NCI-H526 (cell line): ENCODE data around the gene CAPN2.
"Not testable (repeated sequence)": the region's sequence is repeated elsewhere in the genome, so short reads cannot be mapped to it uniquely, and the experiment has no call there.

Experiments used
- DNase-seq, 2 experiments: peaks; one replicate each; lab custom pipeline; 2025; lab: John Stamatoyannopoulos, UW

CAPN2 gene

DNA sequence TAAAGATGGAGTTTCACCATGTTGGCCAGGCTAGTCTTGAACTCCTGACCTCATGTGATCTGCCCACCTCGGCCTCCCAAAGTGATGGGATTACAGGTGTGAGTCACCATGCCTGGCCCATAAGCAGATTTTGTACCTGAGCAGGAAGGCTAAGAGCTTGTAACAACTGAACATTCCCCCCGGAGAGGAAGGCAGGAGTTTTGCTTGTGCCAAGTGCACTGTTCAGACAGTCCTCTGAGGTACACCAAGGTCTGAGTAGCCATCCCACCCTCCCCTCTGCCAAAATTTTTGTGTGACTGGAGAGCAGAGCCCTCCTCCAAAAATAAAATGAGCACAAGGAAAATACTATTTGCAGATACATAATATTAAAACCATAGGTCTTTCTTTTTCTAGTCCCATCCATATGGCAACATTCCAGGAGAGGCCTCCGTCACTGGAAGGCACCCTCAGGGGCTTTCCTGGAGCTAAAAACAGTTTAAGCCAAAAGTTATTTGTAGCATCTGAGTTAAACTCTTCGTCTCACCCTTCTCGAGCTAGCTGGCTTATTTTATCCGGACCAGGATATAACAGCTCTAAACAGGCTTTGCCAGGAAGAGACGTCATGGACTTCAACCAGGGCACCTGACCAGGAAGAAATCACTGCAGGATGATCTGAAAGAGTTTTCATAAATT lies 27.2 kb downstream of the CAPN2 start:
- DNase-seq, result no peak

DNA sequence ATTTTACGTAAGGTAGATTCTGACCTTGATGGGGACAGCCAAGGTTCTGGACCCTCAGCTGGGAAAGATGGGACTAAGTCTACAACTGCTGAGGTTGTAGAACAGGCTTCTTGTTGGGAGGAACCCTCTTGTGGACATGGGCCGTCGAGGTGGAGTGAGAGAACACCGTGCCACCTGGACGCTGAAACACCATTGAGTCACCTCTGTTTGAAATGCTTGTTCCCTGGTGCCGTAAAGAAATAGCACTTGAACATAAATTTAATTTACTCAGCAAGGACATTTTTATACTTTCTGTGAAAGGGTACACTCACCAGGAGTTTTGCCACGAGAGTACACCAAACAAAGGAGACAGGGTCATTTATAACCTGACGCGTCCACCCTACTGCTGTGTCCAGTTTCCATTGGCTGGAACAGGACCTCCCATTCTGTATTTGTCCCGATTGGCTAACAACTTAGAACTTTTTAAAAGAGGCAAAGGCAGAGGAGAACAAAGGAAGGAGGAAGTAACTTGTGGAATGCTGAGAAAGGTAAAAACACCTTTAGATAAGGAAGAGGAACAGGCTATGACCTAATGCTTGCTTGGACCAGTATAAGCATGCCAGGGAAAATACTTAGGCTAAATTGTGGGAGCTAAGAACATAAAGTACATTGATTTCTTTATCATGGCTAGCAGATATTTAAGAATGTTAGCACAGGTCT lies 27.8 kb downstream of the CAPN2 start:
- DNase-seq, result not testable (repeated sequence)

DNA sequence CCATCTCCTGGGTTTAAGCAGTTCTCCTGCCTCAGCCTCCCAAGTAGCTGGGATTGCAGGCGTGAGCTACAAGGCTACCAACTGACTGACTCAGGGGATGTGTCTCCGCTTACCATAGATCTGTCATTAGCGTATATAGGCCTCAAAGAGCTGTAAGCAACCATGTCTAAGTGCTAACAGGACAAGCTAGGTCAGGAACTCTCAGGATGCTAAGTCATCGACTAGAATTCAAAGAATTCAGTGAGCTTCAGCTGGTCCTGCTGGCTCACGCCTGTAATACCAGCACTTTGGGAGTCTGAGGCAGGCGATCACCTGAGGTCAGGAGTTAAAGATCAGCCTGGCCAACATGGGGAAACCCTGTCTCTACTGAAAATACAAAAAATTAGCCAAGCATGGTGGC lies 29.5 kb downstream of the CAPN2 start:
- no peak for DNase-seq

DNA sequence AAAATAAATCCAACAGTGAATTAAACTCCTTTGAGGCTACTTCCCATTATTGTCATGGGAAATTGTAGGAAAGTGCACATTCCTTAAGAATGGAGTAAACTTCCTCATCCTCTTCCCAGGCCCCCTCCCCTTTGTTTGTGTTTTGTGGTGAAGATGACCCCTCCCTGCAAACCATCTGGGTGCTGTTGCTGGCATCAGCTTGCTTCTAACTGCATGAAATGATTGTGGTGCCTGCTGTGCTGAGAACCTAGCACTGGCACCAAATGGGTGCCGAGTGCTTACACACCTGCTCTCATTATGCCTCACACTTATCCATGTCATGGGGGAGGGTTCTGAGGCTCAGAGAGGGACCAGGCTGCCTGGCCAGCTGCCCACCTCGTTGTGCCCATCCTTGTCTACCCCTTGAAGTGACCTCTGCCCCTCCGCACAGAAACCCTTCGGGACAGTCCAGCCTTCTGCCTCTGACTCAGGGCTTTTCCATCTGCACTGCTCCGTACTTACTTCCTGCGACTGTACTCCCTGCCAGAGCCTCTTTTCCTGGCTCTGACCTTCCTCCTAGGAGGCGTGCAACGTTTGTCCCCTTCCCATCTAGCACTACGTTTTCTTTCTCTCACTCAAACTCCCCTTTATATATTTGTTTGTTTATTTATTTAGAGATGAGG lies 30.6 kb downstream of the CAPN2 start:
- DNase-seq, result no peak

DNA sequence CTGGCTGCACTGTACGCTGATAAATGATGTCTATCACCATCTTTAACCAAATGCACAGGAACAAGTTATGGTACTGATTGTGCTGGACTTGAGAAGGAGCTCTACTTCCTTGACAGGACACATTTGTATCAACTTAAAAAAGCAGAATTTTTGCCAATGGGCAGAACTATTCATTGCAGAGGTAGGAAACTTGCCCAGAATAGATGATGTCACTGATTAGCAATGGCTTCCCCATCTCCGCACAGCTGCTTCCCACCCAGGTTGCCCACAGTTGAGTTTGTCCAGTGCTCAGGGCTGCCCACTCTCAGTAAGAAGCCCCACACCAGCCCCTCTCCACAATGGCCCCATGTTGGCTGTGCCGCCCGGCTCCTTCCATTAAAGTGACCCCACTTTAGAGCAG lies 33.4 kb downstream of the CAPN2 start:
- no peak for DNase-seq

DNA sequence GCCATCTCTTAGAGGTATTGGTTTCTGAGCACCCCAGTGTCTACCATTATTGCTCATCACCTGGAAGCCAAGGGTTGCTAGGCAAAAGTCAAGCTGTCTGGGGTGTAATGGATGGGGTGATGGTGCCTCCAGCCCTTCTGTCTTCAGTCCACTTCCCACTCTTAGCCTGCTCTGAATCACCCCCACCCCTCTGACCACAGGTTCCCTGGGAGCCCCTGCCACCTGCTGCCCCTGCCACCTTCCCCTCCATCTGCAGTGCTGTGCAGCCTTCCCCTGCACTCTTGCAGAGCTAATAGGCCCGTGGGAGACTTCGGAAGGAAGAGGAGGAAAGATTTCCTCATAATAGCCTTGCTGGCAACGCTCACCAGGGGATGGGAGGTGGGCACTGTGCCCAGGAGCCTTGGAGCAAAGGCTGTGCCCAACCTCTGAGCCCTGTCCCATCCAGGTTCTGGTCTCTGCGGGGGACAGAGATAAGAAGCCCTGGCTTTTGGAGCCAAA lies 35.5 kb downstream of the CAPN2 start:
- no peak for DNase-seq

DNA sequence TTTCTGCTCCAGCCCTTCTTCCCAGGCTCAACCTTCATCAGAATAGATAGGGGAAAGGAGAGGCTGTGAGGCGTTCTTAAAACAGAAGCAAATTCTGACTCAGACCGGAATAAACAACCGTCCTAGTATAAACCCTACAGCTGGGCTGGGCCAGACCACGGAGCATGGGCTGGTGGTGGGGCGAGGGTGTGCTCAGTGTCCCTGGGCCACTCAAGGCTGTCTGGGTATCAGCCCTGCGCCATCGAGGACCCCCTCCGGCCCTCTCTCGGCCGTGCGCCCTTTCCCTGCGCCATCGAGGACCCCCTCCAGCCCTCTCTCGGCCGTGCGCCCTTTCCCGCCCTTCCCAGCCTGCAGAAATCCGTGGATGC lies 36.0 kb downstream of the CAPN2 start:
- DNase-seq, result no peak

DNA sequence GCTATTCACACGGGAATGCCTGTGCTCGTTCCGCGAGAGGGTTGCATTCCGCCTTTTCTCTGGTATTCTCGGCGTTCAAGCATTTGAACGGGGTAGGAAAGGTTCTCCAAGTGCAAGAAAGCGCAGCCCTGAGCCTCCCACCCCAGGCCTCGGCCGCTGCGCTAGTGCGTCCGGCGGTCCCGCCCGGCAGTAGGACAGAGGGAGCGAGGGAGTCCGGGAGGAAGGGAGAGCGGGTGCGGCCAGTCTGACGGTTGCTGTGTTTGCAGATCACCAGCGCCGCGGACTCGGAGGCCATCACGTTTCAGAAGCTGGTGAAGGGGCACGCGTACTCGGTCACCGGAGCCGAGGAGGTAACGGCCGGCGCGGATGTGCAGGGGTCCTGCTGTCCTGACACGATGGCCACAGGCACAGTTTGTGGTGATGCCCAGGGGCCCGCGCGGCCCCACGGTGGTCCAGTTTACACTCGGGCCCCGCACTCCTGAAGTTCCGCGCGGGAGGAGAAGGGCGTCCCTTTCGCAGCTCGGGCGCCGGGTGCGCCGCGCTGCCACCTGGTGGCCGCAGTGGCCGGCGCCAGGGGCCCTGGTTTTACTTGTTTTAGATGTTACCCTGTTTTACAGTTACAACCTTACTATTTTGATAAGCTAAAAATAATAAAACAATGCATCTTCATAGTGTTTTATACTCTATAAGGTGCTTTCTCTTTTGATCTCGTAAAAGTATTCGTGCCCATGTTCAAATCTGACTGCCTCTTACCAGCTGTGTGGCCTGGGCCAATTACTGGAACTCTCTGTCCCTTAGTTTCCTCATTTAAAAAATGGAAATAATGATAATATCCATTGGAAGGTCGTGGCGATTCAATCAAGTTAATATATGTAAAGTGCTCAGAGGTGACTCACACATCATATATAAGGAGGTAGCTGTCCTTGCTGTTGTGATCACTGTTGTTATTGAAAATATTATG lies 36.7 kb downstream of the CAPN2 start:
- peak in 1 of 2 experiments; percentile 28 for DNase-seq

DNA sequence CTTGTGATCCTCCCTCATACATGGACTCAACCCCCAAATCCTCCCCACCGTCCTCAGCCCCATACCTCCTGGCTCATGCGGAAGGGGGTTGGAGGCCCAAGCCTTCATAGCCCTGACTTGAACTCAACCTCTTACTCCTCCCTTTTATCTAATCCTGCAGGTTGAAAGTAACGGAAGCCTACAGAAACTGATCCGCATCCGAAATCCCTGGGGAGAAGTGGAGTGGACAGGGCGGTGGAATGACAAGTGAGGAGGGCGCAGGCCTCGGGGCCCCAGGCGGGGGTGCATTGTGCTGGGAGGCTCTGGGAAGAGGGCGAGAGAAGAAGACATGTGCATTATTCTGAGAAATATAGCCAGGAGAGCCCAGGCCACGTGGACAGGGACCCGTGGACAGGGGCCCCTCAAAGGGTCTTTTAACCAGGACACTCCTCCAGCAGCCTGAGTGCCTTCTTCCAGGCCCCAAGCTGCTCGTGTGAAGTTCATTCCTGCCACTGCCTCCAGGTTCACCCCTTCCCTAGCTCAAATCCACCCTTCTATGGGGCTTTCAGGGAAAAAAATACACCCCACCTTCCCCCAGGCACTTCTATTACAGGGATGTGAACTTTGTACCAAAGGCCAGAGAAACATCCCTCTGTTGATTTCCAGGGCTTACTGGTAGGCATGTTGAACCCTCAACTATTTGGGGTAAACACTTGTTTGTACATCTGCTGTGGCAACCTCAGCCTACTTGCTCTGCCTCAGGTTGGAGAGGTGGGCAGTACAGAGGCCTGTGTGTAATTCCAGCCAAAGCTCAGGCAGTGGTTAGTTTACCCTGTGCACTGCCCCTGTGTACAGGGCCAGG lies 38.6 kb downstream of the CAPN2 start:
- no peak for DNase-seq

DNA sequence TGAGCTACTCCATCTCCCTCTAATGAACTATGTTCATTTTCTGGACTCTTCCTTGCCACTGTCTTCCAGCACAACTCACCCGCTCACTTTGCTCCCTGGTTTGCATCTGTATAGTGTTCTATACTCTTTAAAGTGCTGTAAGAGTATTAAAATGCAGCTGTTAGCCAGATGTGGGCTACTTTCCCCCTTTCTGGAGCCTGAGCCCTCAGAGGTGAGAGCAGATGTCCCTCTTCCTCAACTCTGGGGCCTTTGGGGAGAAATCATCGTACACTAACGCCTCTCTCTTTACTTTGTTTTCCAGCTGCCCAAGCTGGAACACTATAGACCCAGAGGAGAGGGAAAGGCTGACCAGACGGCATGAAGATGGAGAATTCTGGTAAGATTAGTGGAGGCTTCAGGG lies 39.4 kb downstream of the CAPN2 start:
- no peak for DNase-seq

DNA sequence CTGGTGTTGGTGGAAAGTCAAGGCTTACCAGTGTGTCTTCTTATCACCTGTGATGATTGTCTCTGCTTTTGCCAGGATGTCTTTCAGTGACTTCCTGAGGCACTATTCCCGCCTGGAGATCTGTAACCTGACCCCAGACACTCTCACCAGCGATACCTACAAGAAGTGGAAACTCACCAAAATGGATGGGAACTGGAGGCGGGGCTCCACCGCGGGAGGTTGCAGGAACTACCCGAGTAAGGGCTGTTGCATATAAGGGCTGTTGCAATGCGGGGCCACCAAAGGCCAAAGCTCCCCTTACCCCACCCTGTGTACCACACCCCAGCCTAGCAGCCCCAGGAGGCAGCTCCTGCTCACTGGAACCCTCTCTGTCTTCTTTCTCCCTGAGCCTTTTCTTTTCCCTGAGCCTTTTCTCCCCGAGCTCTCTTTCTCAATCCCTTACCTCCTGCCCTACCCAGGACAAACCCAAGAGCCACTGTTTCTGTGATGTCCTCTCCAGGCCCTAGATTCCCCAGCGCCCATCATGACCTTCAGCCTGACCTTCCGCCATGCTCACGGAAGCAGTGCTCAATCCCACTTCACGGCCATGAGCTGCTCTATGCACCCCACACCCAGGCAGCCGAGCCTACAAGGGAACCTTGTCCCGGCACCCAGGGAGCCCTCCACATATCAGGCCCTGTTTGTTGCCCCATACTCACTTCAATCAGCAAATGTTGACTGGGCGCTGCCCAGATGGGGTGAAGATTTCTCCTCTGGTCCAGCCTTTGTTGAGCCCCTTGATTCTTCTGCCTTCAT lies 40.6 kb downstream of the CAPN2 start:
- DNase-seq, result no peak

DNA sequence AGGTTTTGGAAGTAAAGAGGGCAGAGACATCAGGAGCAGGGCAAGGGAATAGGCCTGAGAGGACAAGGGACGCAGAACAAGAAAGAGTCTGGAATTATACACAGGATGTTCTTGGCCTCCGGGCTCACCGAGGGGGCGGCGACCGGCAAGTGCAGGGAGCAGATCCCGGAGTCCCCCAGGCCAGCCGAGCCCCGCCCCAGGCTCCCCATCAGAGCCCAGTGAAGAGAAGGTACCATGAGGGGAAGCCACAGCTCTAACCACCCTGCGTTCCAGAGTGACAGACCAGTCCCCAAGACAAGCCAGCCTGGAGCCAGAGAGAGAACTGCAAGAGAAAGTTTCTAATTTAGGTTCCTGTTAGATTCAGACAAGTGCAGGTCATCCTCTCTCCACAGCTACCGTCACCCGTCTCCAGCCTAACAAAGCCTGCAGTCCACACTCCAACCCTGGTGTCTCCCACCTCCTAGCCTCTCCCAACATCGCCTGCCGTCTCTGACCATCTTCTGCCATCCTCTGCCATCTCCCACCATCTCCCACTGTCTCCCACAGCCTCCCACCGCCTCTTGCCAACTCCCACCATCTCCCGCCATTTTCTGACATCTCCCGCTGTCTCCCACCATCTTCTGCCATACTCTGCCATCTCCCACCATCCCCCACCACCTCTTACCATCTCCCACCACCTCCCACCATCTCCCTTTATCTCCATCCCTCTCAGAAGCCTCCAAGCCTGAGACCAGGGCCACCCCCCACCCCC lies 42.5 kb downstream of the CAPN2 start:
- no peak for DNase-seq

DNA sequence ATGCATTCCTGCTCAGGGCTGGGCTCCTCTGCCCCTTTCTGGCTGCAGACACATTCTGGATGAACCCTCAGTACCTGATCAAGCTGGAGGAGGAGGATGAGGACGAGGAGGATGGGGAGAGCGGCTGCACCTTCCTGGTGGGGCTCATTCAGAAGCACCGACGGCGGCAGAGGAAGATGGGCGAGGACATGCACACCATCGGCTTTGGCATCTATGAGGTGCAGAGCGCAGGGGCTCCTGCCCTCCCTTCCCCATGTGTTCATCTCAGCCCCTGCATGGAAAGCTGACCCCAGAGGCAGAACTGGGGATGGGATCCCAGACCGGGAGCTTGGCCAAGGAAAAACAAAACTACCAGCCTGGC lies 43.1 kb downstream of the CAPN2 start:
- DNase-seq, result no peak

DNA sequence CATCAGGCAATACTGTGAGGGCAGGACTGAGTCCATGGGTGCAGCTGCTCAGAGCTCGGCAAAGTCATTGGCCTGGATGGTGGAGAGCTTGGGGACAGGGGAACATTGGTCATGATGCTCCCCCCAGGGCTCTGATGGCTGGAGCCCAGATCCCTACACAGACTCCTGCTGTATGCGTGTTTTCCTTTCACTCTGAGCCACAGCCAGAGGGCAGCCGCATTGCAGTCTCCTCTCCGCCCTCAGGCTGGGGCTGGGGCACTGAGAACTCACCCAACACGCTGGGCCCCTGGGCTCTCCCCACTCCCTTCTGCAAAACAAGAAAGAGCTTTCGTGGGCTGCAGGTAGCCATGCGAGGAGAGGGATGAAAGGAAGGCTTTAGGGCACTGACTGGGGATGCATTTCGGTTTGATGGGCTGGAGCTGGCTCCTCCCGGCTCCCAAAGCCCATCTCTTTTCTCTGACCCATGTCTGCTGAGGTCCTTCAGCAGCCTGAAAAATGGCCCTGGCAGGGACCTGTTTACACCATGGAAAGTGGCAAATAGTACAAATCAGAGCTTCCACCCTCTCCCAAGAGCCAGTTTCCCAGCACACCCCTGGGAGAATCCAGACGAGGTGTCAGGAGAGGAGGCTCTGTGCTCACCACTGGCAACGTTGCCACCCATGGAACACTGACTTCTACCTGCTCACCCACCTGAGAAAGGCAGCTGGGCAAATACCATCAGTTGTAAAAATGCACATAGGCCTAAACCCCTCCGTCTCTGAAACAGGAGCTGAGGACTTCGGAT lies 43.8 kb downstream of the CAPN2 start:
- no peak for DNase-seq

DNA sequence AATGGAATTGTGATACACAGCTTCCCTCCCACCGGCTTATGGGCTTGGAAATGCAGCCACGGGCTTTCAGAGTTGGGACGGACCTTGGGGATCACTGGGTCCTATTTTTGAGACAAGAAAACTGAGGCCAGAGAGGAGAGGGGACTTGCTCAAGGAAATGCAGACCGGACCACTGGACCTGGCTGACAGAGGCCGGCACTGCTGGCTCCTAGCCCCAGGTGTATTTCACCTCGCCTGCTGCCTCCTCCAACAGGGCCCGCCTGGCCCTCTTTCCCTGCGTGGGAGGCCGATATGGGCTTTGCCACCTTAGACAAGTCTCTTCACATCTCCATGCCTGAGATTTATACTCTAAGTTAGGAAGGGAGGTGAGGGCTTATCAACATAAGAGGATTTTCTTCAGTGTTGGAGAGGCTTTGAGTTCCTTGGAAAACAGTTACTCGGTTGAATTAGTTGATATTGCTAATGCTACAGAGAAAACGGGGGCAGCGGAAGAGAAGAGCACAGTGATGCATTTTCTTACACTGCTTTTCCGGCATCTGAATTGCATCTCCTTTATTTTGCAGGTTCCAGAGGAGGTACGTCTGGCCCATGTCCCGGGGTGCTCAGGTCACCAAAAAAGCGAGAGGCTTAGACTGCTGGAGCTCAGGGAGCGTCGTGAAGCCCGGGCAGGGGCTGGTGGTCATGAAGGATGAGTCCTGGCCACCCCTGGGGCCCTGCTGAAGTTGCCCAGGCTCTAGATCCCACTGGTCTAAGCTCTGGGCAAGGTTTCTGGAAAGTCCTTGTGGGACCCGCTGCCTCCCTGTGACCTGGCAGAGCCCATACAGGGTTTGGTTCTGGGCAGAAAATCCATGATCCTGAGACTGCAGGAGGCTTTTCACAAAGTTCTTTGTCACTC lies 44.7 kb downstream of the CAPN2 start:
- no peak for DNase-seq

DNA sequence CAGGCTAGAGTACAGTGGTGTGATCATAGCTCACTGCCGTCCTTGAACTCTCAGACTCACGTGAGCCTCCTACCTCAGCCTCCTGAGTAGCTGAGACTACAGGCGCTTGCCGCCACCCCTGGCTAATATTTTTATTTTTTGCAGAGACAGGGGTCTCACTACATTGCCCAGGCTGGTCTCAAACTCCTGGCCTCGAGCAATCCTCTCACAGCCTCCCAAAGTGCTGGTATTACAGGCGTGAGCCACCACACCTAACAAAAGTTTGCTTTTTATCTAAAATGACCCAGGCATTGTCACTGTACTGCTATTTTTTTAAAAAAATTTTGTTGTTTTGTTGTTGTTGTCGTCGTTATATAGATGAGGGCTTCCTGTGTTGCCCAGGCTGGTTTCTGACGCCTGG lies 46.4 kb downstream of the CAPN2 start:
- no peak for DNase-seq

DNA sequence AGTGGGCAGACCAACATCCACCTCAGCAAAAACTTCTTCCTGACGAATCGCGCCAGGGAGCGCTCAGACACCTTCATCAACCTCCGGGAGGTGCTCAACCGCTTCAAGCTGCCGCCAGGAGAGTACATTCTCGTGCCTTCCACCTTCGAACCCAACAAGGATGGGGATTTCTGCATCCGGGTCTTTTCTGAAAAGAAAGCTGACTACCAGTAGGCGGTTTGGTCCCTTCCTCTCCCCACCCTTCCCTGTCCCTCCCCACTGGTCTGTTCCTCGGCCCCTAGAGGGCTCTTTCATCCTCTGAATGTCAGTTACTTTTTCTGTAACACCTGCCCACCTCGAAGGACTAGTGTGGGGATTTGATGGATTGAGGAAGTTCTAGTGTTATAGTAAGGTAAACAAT lies 46.9 kb downstream of the CAPN2 start:
- DNase-seq, result no peak

DNA sequence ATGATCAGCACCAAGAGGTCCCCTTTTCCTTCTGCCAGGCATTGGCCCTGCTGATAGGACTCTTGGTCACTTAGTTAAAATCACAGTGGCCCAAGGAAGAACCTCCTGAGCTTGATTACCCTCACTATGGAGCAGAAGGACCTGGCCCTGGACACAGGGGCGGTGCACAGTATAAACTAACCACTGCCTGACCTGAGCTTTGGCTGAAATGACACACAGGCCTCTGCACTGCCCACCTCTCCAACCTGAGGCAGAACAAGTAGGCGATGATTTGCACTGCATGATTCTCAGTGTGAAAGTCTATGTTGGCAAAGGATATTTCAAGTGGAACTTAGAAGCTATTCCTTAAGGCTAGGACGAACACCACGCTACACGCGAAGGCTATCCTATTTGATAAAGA lies 48.5 kb downstream of the CAPN2 start:
- no peak for DNase-seq
